Mesenchymal stem cell (in vitro differentiated cells and primary cell): Measurements from ENCODE around the gene ACTA2.
A peak's percentile ranks its signal among the peaks of the same experiment; 100 is the strongest.

ENCODE experiments used
- DNase-seq: peaks from one replicate; pipeline ENCODE4 v3.0.0-alpha.2; 2013
- H2AFZ ChIP-seq: one replicate; pipeline ENCODE4 v1.6.1; 2013; ENCODE audit warnings: low read depth, mild to moderate bottlenecking, control low read depth, inconsistent platforms, low read length, moderate library complexity
- H2AK5ac ChIP-seq: 2 replicates; pipeline ENCODE4 v1.6.1; 2013; ENCODE audit warnings: low read length, moderate library complexity, mild to moderate bottlenecking, inconsistent platforms; ENCODE audit not compliant: severe bottlenecking
- H2BK120ac ChIP-seq: one replicate; pipeline ENCODE4 v1.6.1; 2013; ENCODE audit warnings: low read depth, mild to moderate bottlenecking, inconsistent platforms, low read length, moderate library complexity
- H2BK12ac ChIP-seq, 2 experiments: one replicate each; pipeline ENCODE4 v1.6.1; 2013; ENCODE audit warnings: inconsistent platforms in 2 of 2, low read length in 2 of 2, mild to moderate bottlenecking in 2 of 2, moderate library complexity in 2 of 2, control low read depth in 1 of 2
- H2BK15ac ChIP-seq: one replicate; pipeline ENCODE4 v1.6.1; 2013; ENCODE audit warnings: mild to moderate bottlenecking, low read depth, inconsistent platforms; ENCODE audit not compliant: poor library complexity, severe bottlenecking
- H2BK5ac ChIP-seq: 2 replicates; pipeline ENCODE4 v1.6.1; 2013; ENCODE audit warnings: low read depth, mild to moderate bottlenecking, low read length, control low read depth, inconsistent platforms; ENCODE audit not compliant: poor library complexity, severe bottlenecking
- H3K14ac ChIP-seq, 2 experiments: one replicate each; pipeline ENCODE4 v1.6.1; 2013; ENCODE audit warnings: inconsistent platforms in 2 of 2, low read length in 2 of 2, control low read depth in 1 of 2, mild to moderate bottlenecking in 1 of 2, moderate library complexity in 1 of 2
- H3K18ac ChIP-seq, 2 experiments: one replicate each; pipeline ENCODE4 v1.6.1; 2013; ENCODE audit warnings: inconsistent platforms in 2 of 2, low read length in 2 of 2, control low read depth in 1 of 2, low read depth in 1 of 2, mild to moderate bottlenecking in 1 of 2
- H3K23ac ChIP-seq, 2 experiments: one replicate each; pipeline ENCODE4 v1.6.1; 2013; ENCODE audit warnings: inconsistent platforms in 2 of 2, low read length in 2 of 2, mild to moderate bottlenecking in 2 of 2, moderate library complexity in 2 of 2, control low read depth in 1 of 2
- H3K27ac ChIP-seq: 2 replicates; pipeline ENCODE4 v1.5.1; 2013; ENCODE audit warnings: mild to moderate bottlenecking, moderate library complexity, low read length, control low read depth, inconsistent platforms; ENCODE audit not compliant: poor library complexity, severe bottlenecking
- H3K27me3 ChIP-seq, 2 experiments: 2 replicates each; pipeline versions ENCODE4 v1.6.1 to v1.7.0; 2013; ENCODE audit warnings: low read length in 2 of 2, mild to moderate bottlenecking in 2 of 2, moderate library complexity in 2 of 2, control low read depth in 1 of 2, inconsistent platforms in 1 of 2; ENCODE audit not compliant: control insufficient read depth in 1 of 2, insufficient read depth in 1 of 2
- H3K36me3 ChIP-seq, 2 experiments: 2 replicates each; pipeline versions ENCODE4 v1.6.1 to v1.7.0; 2013; ENCODE audit warnings: low read length in 2 of 2, control low read depth in 1 of 2, inconsistent platforms in 1 of 2, low read depth in 1 of 2, mild to moderate bottlenecking in 1 of 2; ENCODE audit not compliant: insufficient read depth in 2 of 2, control insufficient read depth in 1 of 2
- H3K4ac ChIP-seq, 2 experiments: one replicate each; pipeline ENCODE4 v1.6.1; 2013; ENCODE audit warnings: inconsistent platforms in 2 of 2, low read length in 2 of 2, mild to moderate bottlenecking in 2 of 2, moderate library complexity in 2 of 2, control low read depth in 1 of 2, low read depth in 1 of 2
- H3K4me1 ChIP-seq: 2 replicates; pipeline ENCODE4 v1.6.1; 2013; ENCODE audit warnings: low read depth, low read length, control low read depth; ENCODE audit not compliant: control insufficient read depth, insufficient read depth
- H3K4me2 ChIP-seq: 2 replicates; pipeline ENCODE4 v1.6.1; 2013; ENCODE audit warnings: low read length, mild to moderate bottlenecking, inconsistent platforms; ENCODE audit not compliant: poor library complexity, severe bottlenecking
- H3K4me3 ChIP-seq, 2 experiments: 2 replicates each; pipeline versions ENCODE4 v1.5.1 to v1.7.0; 2013; ENCODE audit warnings: low read length in 2 of 2, mild to moderate bottlenecking in 2 of 2, control low read depth in 1 of 2, low read depth in 1 of 2; ENCODE audit not compliant: insufficient read depth in 1 of 2
- H3K79me1 ChIP-seq: replicated peaks from 2 replicates; pipeline ENCODE4 v1.6.1; 2013; ENCODE audit warnings: mild to moderate bottlenecking, control low read depth, low read length, inconsistent platforms; ENCODE audit not compliant: poor library complexity, severe bottlenecking
- H3K9ac ChIP-seq: 2 replicates; pipeline ENCODE4 v1.7.0; 2013; ENCODE audit warnings: mild to moderate bottlenecking, low read length, moderate library complexity
- H3K9me3 ChIP-seq: 2 replicates; pipeline ENCODE4 v1.7.0; 2013; ENCODE audit warnings: mild to moderate bottlenecking, low read length; ENCODE audit not compliant: control insufficient read depth
- H4K8ac ChIP-seq: one replicate; pipeline ENCODE4 v1.6.1; 2013; ENCODE audit warnings: inconsistent platforms, mild to moderate bottlenecking, low read length, moderate library complexity
- H4K91ac ChIP-seq: one replicate; pipeline ENCODE4 v1.6.1; 2013; ENCODE audit warnings: mild to moderate bottlenecking, low read length, inconsistent platforms
- WGBS: methylation state at CpG from one replicate; pipeline ENCODE4 v1.1.7; 2013; ENCODE audit warnings: mixed read lengths; 5-methylcytosine and 5-hydroxymethylcytosine counted together

ACTA2 gene

GRCh38 chr10:88989824-88990383, 37.3 kb upstream of the ACTA2 start:
- H2BK15ac ChIP-seq: peak overlapping the region; percentile 15
- H3K4ac ChIP-seq: peak overlapping the region in 1 of 2 experiments; percentile 69
- 37% methylated on average over 8 of the region's 8 CpGs for WGBS
- H3K9ac ChIP-seq: peak overlapping the region; percentile 95
- H2BK5ac ChIP-seq: no peak overlapping the region
- H2BK120ac ChIP-seq: peak overlapping the region; percentile 86
- no peaks in the 10 kb centered on the region for H3K9me3 ChIP-seq
- H3K4me1 ChIP-seq: peaks cover 6% of the 10 kb centered on the region
- H3K14ac ChIP-seq: no peak overlapping the region
- H3K27me3 ChIP-seq: no peaks in the 10 kb centered on the region
- peak overlapping the region; percentile 89 to 90 for H3K4me3 ChIP-seq
- H2BK12ac ChIP-seq: no peak overlapping the region
- peaks cover 14% of the 10 kb centered on the region for H3K79me1 ChIP-seq
- peaks cover 0 to 5% of the 10 kb centered on the region in 2 experiments for H3K36me3 ChIP-seq
- no peak overlapping the region for H3K23ac ChIP-seq
- no peak overlapping the region for H2AK5ac ChIP-seq
- peak overlapping the region; percentile 94 for H3K27ac ChIP-seq
- peak overlapping the region; percentile 81 for H4K8ac ChIP-seq
- H4K91ac ChIP-seq: no peak overlapping the region
- H2AFZ ChIP-seq: no peak overlapping the region
- peak; percentile 87 for DNase-seq
- H3K4me2 ChIP-seq: peak overlapping the region; percentile 87
- peak overlapping the region in 1 of 2 experiments; percentile 81 for H3K18ac ChIP-seq

- WGBS: 87% methylated on average over 2 of the region's 2 CpGs
- no peak overlapping the region for H2BK120ac ChIP-seq
Measured at GRCh38 chr10:88989423-88989822, 36.9 kb upstream of the ACTA2 start.

GRCh38 chr10:88987840-88988239, 35.3 kb upstream of the ACTA2 start:
- Histone ChIP-seq H2AK5ac (peak overlapping the region; percentile 68), H2BK120ac (no peak overlapping the region), H3K9me3 (no peaks in the 10 kb centered on the region), H2BK12ac (no peak overlapping the region), H2BK5ac (no peak overlapping the region), H2AFZ (no peak overlapping the region), H3K79me1 (peaks cover 15% of the 10 kb centered on the region), H3K27me3 (no peaks in the 10 kb centered on the region), H3K4me3 (no peak overlapping the region), H3K23ac (no peak overlapping the region), H4K91ac (no peak overlapping the region), H3K27ac (no peak overlapping the region), H3K36me3 (peaks cover 0 to 21% of the 10 kb centered on the region in 2 experiments), H3K4me1 (peaks cover 6% of the 10 kb centered on the region), H3K4ac (no peak overlapping the region), H3K9ac (peak overlapping the region; percentile 95), H3K14ac (no peak overlapping the region), H3K4me2 (no peak overlapping the region), H2BK15ac (no peak overlapping the region), H4K8ac (no peak overlapping the region), H3K18ac (no peak overlapping the region)
- 60% methylated on average over 2 of the region's 2 CpGs for WGBS
- DNase-seq: no peak

More at GRCh38 chr10:88989423-88989822, 36.9 kb upstream of the ACTA2 start:
- H2AK5ac ChIP-seq: no peak overlapping the region
- H3K4me1 ChIP-seq: peaks cover 6% of the 10 kb centered on the region
- H4K91ac ChIP-seq: no peak overlapping the region
- H2BK15ac ChIP-seq: no peak overlapping the region
- no peak overlapping the region for H2BK5ac ChIP-seq
- H2AFZ ChIP-seq: no peak overlapping the region
- peaks cover 18% of the 10 kb centered on the region for H3K79me1 ChIP-seq
- H3K4me2 ChIP-seq: peak overlapping the region; percentile 87
- H3K27me3 ChIP-seq: no peaks in the 10 kb centered on the region
- H2BK12ac ChIP-seq: no peak overlapping the region
- H3K9ac ChIP-seq: peak overlapping the region; percentile 95
- H3K4me3 ChIP-seq: peak overlapping the region in 1 of 2 experiments; percentile 90
- no peak overlapping the region for H3K23ac ChIP-seq
- no peaks in the 10 kb centered on the region for H3K9me3 ChIP-seq
- peak overlapping the region; percentile 30 for H3K27ac ChIP-seq
- H3K14ac ChIP-seq: no peak overlapping the region
- H4K8ac ChIP-seq: no peak overlapping the region
- H3K18ac ChIP-seq: no peak overlapping the region
- H3K4ac ChIP-seq: no peak overlapping the region
- H3K36me3 ChIP-seq: peaks cover 0 to 8% of the 10 kb centered on the region in 2 experiments
- no peak for DNase-seq

- H3K9me3 ChIP-seq: no peaks in the 10 kb centered on the region
- no peak overlapping the region for H3K18ac ChIP-seq
- H3K9ac ChIP-seq: peak overlapping the region; percentile 95
Measured at GRCh38 chr10:88987243-88987725, 34.7 kb upstream of the ACTA2 start.

More at GRCh38 chr10:88987243-88987725, 34.7 kb upstream of the ACTA2 start:
- H3K79me1 ChIP-seq: peaks cover 14% of the 10 kb centered on the region
- no peak overlapping the region for H2AFZ ChIP-seq
- H3K36me3 ChIP-seq: peaks cover 0 to 24% of the 10 kb centered on the region in 2 experiments
- no peak overlapping the region for H2BK5ac ChIP-seq
- no peak for DNase-seq
- no peak overlapping the region for H3K14ac ChIP-seq
- H3K4me2 ChIP-seq: no peak overlapping the region
- H3K4me1 ChIP-seq: peaks cover 6% of the 10 kb centered on the region
- H3K27ac ChIP-seq: no peak overlapping the region
- no peak overlapping the region for H3K4ac ChIP-seq
- no peak overlapping the region for H4K8ac ChIP-seq
- H2BK15ac ChIP-seq: no peak overlapping the region
- H4K91ac ChIP-seq: no peak overlapping the region
- H2BK12ac ChIP-seq: no peak overlapping the region
- no peak overlapping the region for H2BK120ac ChIP-seq
- H2AK5ac ChIP-seq: no peak overlapping the region
- no peak overlapping the region for H3K4me3 ChIP-seq
- no peak overlapping the region for H3K23ac ChIP-seq
- no peaks in the 10 kb centered on the region for H3K27me3 ChIP-seq
